Activated CD4-positive, alpha-beta T cell treated with anti-CD3 and anti-CD28 coated beads for 48 hours (primary cell): ENCODE data around the gene ZBTB37.
"Not testable (repeated sequence)": the region's sequence is repeated elsewhere in the genome, so short reads cannot be mapped to it uniquely, and the experiment has no call there.

ENCODE experiments used
- DNase-seq: peaks from one replicate; pipeline ENCODE4 v3.0.0-alpha.2; 2020

The ZBTB37 gene

DNA sequence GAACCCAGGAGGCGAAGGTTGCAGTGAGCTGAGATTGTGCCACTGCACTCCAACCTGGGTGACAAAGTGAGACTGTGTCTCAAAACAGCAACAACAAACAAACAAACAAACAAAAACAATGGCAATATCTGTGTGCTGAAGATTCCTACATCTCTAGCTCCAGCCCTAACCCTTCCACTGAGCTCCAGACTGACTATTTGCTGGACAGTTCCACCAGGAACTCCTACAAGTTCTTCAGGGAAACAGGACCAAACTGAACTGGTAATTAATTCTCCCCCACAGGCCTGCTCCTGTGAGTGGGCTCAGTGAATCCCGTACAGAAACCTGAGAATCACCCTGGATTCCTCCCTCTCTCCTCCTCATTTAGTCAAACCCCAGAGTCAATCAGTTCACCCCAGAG lies 47.4 kb downstream of the ZBTB37 start:
- DNase-seq: no peak

DNA sequence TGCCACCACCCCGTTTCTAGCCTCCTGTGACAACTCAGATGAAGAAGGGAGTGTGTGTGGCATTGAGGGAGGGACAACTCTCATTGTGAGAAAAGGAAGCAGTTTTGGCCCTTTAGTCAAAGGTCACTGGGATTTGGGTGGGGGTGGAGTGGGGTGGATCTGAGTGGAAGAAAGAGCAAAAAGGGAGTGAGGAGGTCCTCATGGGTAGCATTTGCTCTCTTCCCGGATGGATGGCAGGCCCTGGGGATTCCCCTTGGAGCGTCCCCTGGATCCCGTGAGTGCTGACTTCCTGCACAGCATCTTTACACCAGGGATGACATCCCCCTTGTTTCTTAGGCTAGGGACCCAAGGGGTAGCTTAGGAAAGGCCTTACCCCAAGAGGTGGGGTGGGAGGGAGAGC lies 48.5 kb downstream of the ZBTB37 start:
- DNase-seq: no peak

DNA sequence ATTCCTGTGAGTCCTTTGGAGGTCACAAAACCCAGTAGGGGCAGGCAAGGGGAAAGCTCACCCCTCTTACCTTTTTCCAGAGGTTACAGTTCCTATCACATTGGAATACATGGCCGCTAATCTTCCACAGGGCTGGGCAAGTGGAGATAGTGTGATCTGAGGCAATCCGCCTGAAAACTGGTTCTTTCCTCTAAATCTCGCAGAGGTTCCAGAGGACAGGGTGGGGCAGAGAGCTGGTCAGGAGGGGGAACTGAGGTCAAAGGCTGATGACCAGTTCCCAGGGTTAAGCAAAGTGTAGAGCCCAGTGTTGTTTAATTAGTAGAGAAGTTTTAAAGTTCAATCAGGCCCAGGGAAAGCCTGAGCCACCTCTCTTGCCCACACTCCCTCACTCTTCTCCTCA lies 49.0 kb downstream of the ZBTB37 start, which contains the start of gene SERPINC1:
SERPINC1 (minus strand) TSS at position 179 of the 400 bp plus-strand sequence; CDS start at position 111, 68 bp downstream.
- DNase-seq: no peak

DNA sequence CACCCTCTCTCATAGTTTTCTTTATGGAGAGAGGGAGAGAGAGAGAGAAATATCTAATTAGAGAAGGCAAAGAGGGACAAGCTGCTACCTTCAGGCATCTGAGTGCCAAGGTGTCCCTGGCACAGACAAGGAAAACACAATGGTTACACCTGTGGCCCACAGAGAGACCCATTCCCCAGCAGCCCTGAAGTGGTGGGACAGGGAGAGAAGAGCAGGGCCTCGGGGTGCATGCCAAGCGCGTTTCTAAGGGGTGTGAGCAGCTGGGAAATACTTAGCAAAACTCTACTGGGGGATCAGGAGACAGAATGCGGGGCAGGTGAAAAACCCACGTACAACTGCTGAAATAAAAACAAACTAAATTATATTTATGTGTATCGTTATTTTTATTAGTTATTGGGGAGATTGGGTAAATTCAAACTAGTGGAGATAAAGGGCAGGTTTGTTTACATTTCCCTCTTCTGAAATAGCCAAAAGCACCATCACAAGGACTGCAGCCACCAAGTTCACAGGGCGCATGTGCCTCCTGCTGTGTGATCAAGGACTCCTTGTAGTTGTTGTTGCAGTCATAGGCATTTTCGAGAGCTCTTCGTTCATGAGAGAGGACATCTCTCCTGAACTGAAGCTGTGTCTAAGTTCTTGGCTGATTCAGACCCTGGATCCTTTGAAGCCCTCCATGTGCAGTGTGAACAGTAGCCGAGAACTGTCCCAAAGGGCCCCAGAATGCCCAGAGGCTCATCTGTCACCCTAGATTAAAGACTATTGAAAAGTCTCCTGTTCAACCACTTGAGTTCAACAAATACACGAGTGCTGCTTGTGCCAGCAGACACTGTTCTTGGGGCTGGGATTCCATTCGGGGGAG lies 49.7 kb downstream of the ZBTB37 start:
- DNase-seq: no peak

DNA sequence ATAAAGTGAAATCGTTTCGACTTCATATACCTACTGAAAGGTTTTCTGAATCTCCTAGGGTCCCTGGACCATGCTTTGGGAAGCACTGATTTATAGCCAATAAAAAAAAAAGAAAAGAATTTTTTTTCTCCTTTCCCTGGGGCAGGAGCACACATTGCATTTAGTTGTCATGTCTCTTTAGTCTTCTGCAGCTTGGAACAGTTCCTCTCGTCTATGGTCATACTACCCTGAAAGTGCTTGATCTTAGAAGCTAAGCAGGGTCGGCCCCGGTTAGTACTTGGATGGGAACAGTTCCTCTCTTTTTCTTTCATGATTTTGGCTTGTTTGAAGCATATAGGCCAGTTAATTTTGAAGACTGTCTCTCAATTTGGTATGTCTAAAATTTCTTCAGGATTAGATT lies 52.7 kb downstream of the ZBTB37 start:
- no peak for DNase-seq

DNA sequence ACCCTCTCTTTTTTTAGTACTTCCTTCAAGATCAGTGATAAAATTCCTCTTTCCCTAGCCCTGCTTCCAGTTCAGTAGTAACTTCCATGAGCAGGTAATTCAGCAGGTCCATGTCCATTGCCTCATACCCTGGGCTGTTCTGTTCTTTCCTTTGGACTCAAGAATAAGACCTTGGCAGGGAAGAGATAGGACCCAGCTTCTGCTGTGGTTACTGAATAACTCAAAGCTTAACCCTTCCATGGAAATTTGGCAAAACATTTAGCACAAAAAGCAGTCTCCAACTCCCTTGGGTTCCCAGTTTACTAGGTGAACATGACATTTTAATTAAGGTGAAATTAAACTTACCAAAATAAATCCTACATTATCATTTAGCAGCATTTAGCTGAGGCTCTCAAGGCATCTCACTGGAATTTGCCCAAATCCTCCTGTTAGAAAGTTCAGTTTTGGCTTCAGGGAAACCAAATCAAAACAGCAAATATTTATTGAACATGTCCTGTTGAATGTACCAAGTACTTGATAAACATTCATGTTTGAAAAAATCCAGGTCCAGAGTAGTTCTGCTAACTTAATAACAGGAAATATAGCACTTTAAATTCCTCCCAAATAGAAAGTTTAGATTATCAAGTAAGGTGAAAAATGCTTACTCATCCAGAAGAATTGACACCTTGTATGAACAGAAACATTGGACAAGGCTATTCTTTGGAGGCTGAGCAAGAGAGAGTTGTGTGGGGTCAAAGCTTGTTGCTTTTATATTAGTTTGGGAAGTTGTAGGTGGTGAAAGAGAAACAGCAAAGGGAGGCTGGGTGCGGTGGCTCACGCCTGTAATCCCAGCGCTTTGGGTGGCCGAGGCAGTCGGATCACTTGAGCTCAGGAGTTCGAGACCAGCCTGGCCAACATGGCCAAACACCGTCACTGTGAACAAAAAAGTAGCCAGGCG lies 57.4 kb downstream of the ZBTB37 start:
- no peak for DNase-seq

DNA sequence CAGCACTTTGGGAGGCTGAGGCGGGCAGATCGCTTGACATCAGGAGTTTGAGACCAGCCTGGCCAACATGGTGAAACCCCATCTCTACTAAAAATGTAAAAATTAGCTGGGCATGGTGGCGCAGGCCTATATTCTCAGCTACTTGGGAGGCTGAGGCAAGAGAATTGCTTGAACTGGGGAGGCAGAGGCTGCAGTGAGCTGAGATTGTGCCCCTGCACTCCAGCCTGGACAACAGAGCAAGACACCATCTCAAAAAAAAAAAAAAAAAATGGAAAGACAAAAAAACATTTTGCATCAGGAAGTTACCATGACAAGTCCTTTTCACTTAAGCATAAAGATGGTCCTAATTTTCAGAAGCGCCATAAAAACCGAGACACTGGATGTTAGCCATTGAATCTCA lies 62.4 kb downstream of the ZBTB37 start:
- not testable (repeated sequence) for DNase-seq

DNA sequence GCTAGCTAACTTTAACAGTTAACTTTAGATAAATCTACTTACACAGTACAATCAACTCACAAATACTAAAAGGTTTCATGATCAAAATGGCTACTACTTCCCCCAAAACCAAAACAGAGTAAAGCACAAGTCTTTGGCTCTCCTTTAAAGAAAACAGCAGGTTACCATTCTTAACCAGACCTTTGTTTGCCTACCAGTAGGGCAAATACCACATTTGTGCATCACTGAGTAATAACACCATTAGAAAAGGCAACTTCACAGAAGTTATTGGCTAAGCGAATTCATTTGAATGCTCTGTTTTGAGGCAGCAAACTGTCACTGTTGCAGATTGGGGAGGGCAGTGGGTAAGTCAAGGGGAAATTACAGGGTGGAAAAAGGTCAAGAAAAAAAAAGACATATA lies 66.3 kb downstream of the ZBTB37 start:
- no peak for DNase-seq

DNA sequence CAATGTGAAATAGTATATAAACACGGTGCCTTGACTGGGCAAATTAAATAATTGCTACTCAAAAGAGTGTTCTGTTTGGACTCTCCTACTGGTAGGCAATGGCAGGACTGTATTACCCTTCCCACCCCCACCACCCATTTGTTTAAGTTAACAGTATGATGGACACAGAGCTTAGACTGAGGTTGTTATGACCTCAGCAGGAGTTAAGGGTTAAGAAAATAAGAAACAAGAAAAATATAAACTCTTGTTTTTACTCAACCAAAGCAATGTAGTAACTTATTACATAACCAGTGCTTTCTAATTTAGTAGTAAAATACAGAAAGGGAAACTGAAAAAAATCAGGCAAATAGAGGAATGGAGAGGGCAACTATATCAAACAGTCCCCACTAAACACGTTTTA lies 68.9 kb downstream of the ZBTB37 start:
- DNase-seq: no peak

DNA sequence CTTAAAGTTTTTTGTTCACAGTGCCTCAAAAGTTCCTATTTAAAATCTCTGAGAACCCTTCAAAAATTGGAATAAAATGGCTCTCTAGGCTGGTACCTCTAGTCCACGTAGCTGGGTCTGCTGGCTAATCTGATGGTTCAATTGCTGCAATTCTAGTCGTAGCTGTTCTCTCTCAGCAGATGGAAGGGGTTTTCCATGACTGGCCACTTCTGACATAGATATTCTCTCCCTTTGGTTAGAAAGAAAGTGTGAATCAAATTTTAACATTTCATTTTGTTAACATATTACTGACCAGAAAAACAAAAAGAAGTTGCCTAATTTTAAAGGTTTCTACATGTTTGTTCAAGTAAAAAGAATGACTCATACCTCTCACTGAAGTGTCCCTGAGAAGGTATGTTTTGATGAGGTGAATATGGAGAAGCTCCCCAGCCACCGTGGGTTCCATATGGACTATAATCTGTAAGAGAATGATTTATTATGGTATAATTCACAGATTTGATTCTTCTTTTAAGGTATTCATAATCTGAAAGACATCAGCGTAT lies 78.3 kb downstream of the ZBTB37 start:
- DNase-seq: no peak

DNA sequence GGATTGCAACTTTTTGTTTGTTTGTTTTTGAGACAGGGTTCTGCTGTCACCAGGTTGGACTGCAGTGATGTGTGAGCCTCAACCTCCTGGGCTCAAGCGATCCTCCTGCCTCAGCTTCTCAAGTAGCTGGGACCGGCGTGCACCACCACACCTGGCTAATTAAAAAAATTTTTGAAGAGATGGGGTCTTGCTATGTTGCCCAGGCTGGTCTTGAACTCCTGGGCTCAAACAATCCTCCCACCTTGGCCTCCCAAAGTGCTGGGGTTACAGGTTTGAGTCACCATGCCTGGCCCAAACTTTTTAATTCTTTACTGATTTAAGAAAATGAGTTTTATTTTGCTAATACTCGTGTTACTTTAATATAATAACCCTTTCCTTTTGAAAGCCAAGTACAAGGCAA lies 80.4 kb downstream of the ZBTB37 start:
- DNase-seq: no peak
